Tibial artery (tissue), 4 donors: ENCODE results near the gene ILK.

ENCODE experiments used
- DNase-seq, 2 donors: peaks; one replicate each; pipeline ENCODE4 v3.0.0-alpha.2; 2019
- H3K27ac ChIP-seq, 2 donors: fragments of 200-600 bp; sonication (generic) in 1 of 2; 1 replicate in 1 of 2; 2 replicates in 1 of 2; pipeline ENCODE4 v1.5.1; 2018 to 2019; ENCODE audit warnings: mild to moderate bottlenecking in 1 of 2
- H3K27me3 ChIP-seq, 2 donors: fragments of 200-600 bp; sonication (generic) in 1 of 2; one replicate each; pipeline versions ENCODE4 v1.5.1 to v1.6.0; 2016 to 2019
- H3K36me3 ChIP-seq, 3 donors: fragments of 200-600 bp; sonication (generic) in 2 of 3; one replicate each; pipeline ENCODE4 v1.5.1; 2016 to 2019; ENCODE audit warnings: mild to moderate bottlenecking in 2 of 3
- H3K4me1 ChIP-seq, 4 donors: fragments of 200-600 bp; sonication (generic) in 2 of 4; 1 replicate in 3 of 4; 2 replicates in 1 of 4; pipeline ENCODE4 v1.5.1; 2016 to 2019
- H3K4me3 ChIP-seq, 2 donors: fragments of 200-600 bp; sonication (generic) in 1 of 2; 1 replicate in 1 of 2; 2 replicates in 1 of 2; pipeline ENCODE4 v1.5.1; 2018 to 2019; ENCODE audit warnings: mild to moderate bottlenecking in 2 of 2
- H3K9me3 ChIP-seq, 3 donors: fragments of 200-600 bp; sonication (generic) in 1 of 3; one replicate each; pipeline ENCODE4 v1.5.1; 2016 to 2019
- CTCF ChIP-seq, 2 experiments: fragments of 200-600 bp in 1 of 2; fragments of 450-650 bp in 1 of 2; IDR thresholded peaks; one replicate each; pipeline ENCODE4 v1.5.1; 2017 to 2019; ENCODE audit warnings: antibody characterized with exemption in 2 of 2, mild to moderate bottlenecking in 1 of 2, moderate library complexity in 1 of 2
- intact Hi-C: fragments of 100-400 bp; cut with DNase I; formaldehyde crosslinking; loops from one replicate; pipeline ENCODE4 v1.15.0; 2023; ENCODE audit warnings: low total_unique reads

The ILK gene

GRCh38 chr11:6565325-6565724 is 38.2 kb upstream of the ILK start:
- Histone ChIP-seq H3K4me1 (peaks cover 0 to 5% (median 2%) of the 10 kb centered on the region in 4 donors), H3K27me3 (no peaks in the 10 kb centered on the region), H3K9me3 (no peaks in the 10 kb centered on the region), H3K4me3 (no peak overlapping the region), H3K36me3 (peaks cover 0 to 10% (median 0%) of the 10 kb centered on the region in 3 donors), H3K27ac (no peak overlapping the region)
- intact Hi-C loops = no loop called here
- DNase-seq = no peak
- TF ChIP-seq CTCF (IDR thresholded peaks at IDR 0.05) = no peak

GRCh38 chr11:6565988-6566703 is 37.4 kb upstream of the ILK start:
- DNase-seq = no peak
- intact Hi-C loops = no loop called here
- Histone ChIP-seq H3K4me3 (no peak overlapping the region), H3K27ac (no peak overlapping the region), H3K4me1 (peaks cover 0 to 10% (median 4%) of the 10 kb centered on the region in 4 donors), H3K27me3 (no peaks in the 10 kb centered on the region), H3K9me3 (no peaks in the 10 kb centered on the region), H3K36me3 (peaks cover 0 to 10% (median 0%) of the 10 kb centered on the region in 3 donors)
- TF ChIP-seq CTCF (IDR thresholded peaks at IDR 0.05) = no peak

- Histone ChIP-seq H3K4me3 (no peak overlapping the region), H3K9me3 (no peaks in the 10 kb centered on the region), H3K27ac (no peak overlapping the region), H3K36me3 (peaks cover 0 to 10% (median 0%) of the 10 kb centered on the region in 3 donors), H3K27me3 (no peaks in the 10 kb centered on the region), H3K4me1 (peaks cover 0 to 17% (median 10%) of the 10 kb centered on the region in 4 donors)
- TF ChIP-seq CTCF (IDR thresholded peaks at IDR 0.05) = no peak
- intact Hi-C loops = no loop called here
- no peak for DNase-seq
Observed at GRCh38 chr11:6566704-6567370, 36.7 kb upstream of the ILK start.

GRCh38 chr11:6567371-6567745 is 36.2 kb upstream of the ILK start:
- intact Hi-C loops = no loop called here
- Histone ChIP-seq H3K4me3 (no peak overlapping the region), H3K9me3 (no peaks in the 10 kb centered on the region), H3K4me1 (peaks cover 0 to 22% (median 14%) of the 10 kb centered on the region in 4 donors), H3K36me3 (peaks cover 0 to 10% (median 0%) of the 10 kb centered on the region in 3 donors), H3K27ac (no peak overlapping the region), H3K27me3 (no peaks in the 10 kb centered on the region)
- no peak for DNase-seq
- TF ChIP-seq CTCF (IDR thresholded peaks at IDR 0.05) = no peak

- Histone ChIP-seq H3K4me1 (peaks cover 0 to 22% (median 14%) of the 10 kb centered on the region in 4 donors), H3K27me3 (no peaks in the 10 kb centered on the region), H3K27ac (no peak overlapping the region), H3K9me3 (no peaks in the 10 kb centered on the region), H3K36me3 (peaks cover 0 to 7% (median 0%) of the 10 kb centered on the region in 3 donors), H3K4me3 (no peak overlapping the region)
- DNase-seq = no peak
- intact Hi-C loops = no loop called here
- no peak for TF ChIP-seq CTCF (IDR thresholded peaks at IDR 0.05)
Observed at GRCh38 chr11:6568191-6568918, 35.2 kb upstream of the ILK start.
